22Rv1 (cell line): ENCODE measurements around the gene KLHL25.

Experiments used
- ZFX ChIP-seq: fragments of 450-650 bp; IDR thresholded peaks from 2 replicates; pipeline ENCODE4 v1.6.1; 2017; ENCODE audit warnings: antibody characterized with exemption, borderline replicate concordance
- TF ChIP-seq, protein P1 (sequence below): fragments of 450-650 bp; IDR thresholded peaks from 2 replicates; pipeline ENCODE4 v1.5.1; 2017; ENCODE audit warnings: mild to moderate bottlenecking

DNA sequence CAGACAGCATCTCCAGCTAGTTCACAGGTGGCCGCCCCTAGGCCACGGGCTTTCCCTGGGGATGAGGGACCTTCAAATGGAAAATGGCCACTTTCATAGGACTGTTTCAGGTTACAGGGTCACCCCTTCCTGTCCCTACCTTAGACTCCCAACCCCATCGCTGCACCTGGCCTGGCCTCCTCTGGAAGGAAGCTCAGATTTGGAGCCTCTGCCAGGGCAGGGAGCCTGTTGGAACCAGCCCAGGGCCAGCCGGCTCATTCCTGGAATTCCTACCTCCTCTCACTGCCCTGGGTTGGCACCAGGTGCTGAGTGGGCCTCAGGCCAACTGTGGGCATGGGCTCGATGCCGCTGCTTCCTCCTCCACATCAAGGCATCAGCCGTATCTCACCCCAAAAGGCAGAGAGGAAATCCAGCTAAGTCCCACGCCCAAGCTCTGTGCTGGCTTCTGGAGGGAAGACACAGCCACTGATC lies 42.2 kb downstream of the KLHL25 start:
- TF ChIP-seq ZFX, result no peak
- TF ChIP-seq, protein P1, sequence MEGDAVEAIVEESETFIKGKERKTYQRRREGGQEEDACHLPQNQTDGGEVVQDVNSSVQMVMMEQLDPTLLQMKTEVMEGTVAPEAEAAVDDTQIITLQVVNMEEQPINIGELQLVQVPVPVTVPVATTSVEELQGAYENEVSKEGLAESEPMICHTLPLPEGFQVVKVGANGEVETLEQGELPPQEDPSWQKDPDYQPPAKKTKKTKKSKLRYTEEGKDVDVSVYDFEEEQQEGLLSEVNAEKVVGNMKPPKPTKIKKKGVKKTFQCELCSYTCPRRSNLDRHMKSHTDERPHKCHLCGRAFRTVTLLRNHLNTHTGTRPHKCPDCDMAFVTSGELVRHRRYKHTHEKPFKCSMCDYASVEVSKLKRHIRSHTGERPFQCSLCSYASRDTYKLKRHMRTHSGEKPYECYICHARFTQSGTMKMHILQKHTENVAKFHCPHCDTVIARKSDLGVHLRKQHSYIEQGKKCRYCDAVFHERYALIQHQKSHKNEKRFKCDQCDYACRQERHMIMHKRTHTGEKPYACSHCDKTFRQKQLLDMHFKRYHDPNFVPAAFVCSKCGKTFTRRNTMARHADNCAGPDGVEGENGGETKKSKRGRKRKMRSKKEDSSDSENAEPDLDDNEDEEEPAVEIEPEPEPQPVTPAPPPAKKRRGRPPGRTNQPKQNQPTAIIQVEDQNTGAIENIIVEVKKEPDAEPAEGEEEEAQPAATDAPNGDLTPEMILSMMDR, result no peak
